Stimulated activated CD8-positive, alpha-beta memory T cell treated with anti-CD3 and anti-CD28 coated beads, Interleukin-15, amount 100 ng/mL, for 24 hours (primary cell): ENCODE results near the gene CSTB.
"Not testable (repeated sequence)": the region's sequence is repeated elsewhere in the genome, so short reads cannot be mapped to it uniquely, and the experiment has no call there.

Experiments used
- DNase-seq: peaks from one replicate; pipeline ENCODE4 v3.0.0-alpha.2; 2020; ENCODE audit warnings: low read depth

The CSTB gene, protein sequence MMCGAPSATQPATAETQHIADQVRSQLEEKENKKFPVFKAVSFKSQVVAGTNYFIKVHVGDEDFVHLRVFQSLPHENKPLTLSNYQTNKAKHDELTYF

DNA sequence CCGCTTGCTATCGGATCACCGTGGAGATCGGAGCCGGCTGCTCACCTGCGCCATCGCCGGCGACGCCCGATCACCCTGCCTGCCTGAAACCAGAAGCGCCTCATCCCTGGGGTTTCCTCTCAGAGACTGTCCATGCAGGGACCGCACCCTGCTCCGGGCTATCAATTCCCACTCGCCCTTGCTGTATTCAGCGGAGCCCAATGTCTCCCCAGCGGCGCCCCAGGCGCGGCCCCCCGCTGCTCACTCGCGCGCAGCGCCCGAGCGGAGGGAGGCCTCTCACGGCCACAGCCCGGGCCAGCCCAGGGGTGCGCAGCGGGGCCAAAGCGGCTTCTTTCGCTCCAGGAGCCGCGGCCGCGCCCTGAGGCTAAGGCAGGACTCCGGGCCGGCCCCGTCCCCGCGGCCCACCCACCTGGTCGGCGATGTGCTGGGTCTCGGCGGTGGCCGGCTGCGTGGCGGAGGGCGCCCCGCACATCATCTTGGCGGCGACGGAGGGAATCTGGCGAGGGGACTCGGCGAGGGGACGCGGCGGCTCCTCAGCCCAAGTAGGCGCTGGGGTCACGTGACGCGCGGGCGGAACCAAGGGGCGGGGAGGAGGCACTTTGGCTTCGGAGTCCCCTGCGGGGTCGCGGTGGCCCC, at the start of gene CSTB:
TSS of gene CSTB (minus strand) at position 514 of the 636 bp plus-strand sequence. CDS start at position 475, 39 bp downstream.
- peak; percentile 61 for DNase-seq

DNA sequence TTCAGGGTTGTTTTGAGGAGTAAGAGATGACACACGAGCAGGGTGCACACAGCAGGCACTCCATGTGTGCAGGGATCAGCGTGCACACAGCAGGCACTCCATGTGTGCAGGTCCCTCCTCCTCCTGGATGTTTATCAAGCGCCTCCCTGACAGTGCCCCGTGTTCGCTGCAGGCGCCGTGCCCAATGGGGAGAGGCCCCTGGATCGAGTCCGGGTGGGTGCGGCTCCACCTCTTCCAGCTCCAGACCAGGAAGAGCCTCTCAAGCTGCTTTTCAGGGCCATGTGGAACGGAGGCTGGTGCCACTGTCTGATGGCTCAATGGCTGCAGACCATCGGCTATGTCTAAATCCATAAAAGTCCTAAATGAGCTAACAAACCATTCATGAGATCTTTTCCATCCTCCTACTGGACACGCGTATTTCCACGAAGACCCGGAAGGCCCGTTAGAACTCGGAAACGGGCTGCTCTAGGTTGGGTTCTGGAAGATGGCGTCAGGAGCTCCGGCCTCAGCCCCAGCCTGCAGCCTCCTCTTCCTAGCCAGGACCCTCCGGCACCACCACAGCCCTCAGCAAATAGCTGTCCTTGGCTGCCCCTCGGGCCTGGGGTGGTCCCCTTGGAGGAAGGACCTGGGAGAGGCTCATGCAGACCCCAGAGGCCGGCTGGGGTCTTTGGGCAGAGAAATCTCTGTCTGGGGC, 49.3 kb upstream of the CSTB start:
- DNase-seq = no peak

DNA sequence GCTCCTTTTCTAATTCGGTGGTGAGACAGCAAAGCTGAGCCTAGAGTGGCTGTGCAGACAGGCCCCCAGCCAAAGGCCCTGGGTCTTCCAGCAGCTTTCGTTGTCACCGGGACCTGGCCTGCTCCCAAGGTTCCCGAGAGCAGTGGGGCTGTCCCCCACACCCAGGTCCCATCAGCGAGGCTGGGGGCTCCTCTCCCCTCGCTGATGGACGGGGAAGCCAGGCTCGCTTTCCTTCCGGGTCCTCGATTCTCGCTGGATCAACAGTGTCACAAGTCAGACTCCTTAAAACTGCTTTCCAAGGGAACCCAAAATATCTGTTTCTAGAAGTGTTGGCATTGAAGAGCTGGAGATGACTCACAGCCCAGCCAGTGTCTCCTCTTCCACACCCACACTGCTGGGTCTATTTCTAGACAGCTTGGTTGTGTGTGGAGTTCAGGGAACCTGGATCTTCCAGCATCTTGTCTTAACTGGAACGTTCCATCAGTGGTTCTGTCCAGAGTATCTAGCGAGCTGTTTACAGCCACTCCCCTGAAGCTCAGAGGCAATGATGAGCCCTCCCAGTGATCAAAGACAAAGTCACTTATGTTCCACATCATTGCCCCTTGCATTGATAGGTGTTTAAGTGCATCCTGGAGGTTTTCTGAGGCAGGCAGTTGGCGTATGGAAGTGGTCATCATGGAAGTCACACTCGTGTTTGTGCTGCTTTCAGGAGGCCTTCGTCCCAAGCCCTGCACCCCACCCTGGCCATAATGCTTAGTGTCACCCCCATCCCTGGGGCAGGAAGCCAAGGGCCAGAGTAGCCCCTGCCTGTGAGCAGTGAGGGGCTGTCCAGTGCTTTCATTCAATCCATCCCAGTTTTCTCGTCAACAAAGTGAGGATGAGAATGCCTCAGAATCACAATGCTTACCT, 48.5 kb upstream of the CSTB start:
- no peak for DNase-seq

DNA sequence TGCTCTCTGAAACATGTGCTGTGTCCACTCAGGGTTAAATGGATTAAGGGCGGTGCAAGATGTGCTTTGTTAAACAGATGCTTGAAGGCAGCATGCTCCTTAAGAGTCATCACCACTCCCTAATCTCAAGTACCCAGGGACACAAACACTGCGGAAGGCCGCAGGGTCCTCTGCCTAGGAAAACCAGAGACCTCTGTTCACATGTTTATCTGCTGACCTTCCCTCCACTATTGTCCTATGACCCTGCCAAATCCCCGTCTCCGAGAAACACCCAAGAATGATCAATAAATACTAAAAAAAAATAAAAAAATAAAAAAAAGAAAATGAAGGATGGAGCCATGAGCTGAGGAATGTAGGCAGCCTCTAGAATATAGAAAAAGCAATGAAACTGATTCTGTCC, 46.6 kb upstream of the CSTB start:
- not testable (repeated sequence) for DNase-seq

DNA sequence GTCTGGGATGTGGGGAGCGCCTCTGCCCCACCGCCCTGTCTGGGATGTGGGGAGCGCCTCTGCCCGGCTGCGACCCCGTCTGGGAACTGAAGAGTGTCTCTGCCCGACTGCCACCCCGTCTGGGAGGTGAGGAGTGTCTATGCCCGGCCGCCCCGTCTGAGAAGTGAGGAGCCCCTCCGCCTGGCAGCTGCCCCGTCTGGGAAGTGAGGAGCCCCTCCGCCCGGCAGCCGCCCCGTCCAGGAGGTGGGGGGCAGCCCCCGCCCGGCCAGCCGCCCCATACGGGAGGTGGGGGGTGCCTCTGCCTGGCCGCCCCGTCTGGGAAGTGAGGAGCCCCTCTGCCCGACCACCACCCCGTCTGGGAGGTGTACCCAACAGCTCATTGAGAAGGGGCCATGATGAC, 46.1 kb upstream of the CSTB start:
- DNase-seq = not testable (repeated sequence)

DNA sequence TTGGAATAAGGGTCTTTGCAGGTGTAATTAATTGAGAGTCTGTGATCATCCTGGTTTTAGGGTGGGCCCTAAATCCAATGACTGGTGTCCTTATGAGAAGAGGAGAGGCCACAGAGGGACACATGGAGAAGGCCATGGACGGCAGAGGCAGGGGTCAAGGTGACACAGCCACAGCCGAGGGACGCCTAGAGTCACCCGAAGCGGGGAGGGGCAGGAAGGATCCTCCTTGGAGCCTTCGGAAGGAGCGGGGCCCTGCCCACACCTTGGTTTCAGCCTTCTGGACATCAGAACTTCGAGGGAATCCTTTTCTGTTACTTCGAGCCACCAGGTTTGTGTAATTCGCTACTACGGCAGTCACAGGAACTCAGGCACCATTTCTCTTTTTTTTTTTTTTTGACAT, 44.4 kb upstream of the CSTB start:
- DNase-seq = no peak

DNA sequence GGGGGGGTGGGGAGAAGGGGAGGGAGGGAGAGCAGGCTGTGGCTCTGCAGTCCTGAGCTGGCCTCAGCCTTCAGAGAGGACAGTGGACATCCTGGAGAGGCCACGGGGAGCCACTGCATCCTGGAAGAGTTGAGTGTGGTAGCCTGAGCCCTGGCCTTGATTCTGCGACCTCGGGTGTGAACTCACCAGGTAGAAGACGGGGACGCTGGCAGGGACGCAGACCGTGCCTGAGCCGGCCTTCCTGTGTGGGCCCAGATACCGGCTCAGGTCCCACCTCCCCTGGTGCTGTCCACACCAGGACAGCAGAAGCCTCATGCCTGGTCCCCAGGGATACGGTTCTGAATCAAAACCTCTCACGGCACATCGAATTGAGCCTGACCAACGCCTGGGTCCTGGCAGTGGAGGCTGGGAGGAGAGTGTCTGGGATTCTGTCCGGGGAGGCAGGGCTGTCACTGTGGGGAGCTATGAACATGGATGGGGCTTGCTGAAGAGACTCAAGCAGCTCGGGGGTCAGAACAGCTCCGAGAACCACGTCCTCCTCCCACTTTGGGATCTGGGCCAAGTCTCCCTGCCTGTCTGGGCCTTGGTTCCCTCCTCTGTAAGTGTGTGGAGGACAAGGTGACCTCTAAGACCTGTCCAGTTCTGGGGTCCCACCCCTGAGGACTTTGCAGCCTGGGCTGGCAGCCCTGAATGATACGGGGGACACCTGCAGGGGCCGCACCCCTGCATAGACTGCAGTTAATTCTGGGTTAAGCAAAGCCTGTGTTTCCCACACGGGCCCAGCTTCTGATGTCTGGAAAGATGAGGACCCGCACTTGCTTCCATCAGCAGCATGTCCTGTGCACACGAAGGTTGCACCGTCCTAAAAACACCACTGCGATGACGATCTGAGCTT, 43.6 kb upstream of the CSTB start:
- no peak for DNase-seq

DNA sequence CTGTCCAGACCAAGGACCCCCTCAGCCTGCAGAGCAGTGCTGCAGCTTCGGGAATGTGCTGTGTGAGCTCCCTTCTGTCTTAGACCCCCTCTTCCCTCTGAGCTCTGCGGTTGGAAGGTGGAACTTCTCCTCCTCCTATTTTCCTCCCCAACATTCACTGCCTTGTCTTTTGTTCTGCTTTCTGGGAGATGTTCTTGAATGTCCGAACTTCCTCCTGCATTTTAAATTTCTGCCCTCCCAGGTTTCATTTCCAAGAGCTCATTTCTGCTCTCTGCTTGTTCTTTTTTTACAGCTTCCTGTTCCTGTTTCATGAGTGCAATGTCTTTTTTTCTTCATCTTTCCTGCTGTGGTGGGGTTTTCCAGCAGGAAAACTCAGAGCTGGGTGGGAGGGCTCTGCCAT, 42.6 kb upstream of the CSTB start:
- DNase-seq = no peak

DNA sequence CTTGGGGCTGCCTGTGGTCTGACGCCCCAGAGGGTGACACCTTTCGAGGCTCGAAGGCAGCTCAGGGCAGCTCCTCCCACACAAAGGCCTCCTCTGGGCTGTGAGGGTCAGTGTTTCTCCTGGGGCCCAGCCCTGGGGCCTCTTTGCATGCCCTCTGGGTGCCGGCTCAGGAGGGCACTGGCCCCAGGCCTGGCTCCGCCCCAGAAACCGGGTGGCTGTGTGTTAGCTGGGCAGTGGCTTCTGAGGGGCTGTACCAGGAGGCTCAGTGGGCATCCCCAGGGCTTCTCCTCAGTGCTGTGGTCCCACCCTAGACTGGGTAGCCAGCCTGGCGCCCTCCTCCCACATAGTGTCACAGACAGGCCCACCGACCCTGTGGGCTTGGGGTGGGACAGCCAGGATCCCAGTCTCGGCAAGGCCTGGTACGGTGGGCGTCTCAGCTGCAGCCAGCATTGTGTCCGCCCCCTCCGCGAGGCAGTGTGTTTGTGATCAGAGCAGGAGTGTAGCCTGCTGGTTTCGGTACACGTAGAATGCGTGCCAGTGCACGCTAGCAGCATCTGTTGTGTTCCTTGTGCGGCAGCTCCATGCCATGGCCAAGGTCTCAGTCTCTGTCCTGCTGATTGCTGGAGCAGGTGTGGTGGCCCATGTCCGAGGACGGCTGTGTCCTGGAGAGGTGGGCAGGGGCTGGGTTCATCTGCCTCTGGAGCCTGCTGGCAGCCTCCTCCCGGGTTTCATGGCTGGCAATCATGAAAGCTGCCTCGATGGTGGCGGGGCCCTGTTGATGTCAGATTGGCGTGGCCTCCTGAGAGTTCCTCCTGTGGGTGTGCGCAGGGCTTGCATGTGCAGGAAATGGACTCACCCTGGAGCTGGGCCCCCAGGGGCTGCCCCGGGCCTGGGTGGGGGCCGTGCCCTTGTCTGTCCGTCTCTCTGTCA, 41.3 kb upstream of the CSTB start:
- DNase-seq = no peak

DNA sequence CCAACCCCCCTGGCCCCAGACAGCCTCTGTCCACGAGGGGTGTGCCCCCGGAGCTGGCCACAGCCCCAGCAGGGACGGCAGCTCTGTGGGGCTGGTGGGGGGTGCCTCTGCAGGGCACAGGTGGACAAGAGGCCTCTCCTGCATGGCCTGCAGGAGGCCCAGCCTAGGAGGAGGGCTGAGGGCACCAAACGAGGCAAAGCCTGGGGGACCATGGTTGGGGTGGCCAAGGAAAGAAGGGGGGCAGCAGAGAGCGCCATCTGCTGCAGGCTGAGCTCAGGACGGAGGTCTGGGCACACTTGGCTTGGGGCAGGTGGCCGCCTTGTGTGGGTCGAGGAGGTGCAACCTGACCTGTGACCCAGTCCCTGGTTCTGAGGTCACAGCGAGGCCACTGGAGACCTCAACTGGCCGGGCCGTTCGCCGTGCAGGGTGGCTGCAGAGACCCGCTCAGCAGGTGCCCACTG, 40.5 kb upstream of the CSTB start:
- DNase-seq = no peak

DNA sequence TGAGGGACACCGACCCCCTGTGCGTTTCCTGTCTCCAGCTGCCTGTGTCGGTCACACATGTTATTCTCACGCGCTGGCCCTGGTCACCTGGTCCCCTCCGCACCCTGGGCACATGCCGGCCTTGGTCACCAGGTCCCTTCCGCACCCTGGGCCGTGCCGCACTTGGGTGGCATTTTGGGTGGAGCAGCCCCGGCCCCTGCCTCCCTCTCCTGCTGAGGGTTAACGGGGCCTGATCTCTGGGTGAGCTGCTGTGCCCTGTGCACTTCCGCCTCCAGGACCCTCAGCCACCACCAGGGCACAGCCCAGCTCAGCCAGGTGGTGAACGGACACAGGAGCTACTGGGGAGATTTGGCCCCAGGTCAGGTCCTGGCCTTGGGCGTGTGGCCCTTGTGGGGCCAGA, 39.9 kb upstream of the CSTB start:
- DNase-seq = no peak

DNA sequence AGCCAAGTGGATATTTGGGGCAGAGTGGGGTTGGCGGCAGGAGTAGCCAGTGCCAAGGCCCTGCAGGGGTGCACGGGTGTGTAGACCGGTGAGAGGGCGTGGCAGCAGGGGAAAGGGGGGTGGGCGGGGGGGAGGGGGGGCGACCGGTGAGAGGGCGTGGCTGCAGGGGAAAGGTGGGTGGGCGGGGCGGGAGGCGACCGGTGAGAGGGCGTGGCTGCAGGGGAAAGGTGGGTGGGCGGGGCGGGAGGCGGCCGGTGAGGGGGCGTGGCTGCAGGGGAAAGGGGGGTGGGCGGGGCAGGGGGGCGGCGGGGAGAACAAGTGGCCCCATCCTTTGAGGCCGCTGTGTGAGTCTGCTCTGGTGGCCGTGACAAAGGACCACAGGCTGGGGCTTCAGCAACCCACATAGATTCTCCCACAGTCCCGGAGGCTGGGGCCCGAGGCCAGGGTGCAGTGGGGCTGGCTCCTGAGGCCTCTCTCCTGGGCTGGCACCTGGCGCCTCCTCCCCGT, 39.1 kb upstream of the CSTB start:
- no peak for DNase-seq

DNA sequence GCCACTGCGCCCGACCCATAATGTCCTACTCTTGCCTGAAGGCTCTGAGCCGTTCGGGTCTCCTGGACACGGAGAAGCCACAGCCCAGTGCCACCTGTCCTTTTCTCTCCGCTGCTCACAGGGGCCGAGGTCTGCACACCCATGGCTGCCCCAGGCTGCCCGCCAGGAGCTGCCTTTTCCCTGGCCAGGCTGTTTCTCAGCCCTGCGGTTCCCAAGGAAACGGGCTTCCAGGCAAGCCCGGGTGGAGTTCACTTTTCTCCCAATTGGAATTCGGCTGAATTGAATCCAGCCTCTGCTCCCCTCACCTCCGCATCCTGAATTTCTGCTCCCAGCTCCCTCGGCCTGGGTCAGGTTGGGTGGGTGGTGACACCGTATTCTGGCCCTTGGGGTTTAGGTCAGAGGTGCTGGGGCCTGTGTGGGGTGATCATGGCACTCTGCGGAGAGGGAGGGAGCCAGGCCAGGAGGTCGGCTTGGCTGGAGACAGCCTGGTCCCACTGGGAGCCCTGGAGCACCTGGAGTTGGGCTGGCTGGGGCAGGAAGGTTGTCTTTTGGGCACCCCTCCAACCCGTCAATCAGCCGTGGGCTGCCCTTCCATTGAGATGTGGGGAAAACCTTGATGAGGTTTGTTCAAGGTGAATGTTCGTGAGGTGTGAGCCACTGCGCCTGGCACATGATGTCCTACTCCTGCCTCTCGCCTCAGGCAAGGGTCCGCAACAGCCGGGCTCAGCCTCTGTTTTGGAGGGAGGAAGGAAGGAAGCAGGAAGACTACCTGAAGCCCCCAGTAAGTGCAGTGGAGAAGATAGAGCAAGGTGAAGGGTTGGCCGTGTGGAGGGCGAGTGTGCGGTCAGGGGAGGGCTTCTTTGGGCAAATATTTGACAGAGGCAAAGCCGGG, 38.4 kb upstream of the CSTB start:
- no peak for DNase-seq

DNA sequence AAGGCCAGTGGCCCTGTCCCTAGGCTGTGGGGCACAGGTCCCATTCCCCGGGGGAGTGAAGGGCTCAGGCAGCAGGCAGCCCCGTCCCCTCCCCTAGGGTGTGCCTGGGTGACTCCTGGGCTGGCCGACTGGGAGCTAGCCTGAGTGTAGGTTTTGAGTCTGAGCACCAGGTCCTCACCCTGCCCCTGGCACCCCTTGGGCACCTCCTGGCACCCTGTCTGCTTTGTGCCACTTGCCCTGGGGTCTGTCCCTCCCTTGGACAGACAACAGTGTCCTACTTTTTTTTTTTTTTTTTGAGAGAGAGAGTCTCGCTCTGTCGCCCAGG, 37.5 kb upstream of the CSTB start:
- no peak for DNase-seq

DNA sequence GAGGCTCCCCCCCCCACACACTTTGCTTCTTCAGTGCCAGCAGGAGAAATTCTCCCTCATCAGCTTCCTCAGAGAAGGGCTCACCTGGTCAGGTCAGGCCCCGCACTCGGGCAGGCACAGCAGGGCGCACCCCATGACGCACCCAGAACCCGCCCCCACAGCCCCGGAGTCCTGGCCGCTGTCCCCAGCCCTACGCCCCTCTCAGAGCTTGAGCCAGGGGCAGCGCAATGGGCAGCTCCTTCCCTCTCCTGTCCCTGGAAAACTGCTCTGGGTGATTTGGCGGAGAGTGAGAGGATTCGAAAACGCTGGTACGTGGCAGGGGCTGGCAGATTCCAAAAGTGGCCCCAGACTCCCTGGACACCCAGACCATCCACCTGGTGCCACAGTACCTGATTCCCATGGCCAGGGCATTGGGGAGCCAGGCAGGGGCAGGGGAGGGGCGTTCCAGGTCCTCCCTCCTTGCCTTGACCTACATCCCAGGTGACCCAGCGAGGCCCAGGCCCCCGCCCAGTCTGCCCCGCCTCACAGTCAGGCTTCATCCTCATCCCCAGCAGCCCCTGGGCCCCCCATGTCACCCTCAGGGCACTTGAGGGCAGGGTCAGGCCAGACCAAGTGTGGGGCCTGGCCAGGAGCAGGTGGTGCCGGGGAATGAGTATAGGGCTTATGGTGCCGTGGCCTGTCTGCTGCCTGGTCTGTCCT, 37.0 kb upstream of the CSTB start:
- DNase-seq = no peak

DNA sequence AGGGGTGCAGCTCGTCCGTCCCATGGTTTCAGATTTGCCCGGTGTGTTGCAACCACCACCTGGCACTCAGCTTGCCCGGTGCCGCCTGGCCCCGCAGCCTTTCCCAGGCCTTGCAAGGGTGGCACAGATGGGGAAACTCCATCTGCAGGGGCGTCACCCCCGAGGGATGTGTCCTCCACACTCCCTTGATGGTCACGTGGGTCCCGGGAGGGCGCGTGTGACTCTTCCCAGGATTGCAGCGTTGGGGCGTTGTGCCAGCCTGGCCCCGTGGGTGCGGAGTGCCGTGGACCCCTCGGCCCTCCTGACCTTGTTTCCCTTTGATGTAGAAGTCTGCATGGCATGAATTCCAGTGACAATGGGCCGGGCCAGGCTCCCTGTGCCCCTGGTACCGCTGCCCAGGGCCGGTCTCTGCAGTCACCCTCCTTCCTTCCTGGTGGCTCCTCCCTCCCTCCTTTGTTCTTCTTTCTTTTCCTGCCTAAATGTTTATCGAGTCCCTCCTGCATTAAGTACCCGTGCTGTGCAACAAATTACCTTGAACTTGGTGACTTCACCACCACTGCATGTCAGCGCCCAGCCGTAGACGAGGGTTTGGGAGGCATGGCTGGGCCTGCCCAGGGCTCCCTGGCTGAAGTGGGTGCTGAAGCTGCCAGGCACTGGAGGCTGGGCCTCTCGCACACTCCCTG, 36.2 kb upstream of the CSTB start:
- no peak for DNase-seq

DNA sequence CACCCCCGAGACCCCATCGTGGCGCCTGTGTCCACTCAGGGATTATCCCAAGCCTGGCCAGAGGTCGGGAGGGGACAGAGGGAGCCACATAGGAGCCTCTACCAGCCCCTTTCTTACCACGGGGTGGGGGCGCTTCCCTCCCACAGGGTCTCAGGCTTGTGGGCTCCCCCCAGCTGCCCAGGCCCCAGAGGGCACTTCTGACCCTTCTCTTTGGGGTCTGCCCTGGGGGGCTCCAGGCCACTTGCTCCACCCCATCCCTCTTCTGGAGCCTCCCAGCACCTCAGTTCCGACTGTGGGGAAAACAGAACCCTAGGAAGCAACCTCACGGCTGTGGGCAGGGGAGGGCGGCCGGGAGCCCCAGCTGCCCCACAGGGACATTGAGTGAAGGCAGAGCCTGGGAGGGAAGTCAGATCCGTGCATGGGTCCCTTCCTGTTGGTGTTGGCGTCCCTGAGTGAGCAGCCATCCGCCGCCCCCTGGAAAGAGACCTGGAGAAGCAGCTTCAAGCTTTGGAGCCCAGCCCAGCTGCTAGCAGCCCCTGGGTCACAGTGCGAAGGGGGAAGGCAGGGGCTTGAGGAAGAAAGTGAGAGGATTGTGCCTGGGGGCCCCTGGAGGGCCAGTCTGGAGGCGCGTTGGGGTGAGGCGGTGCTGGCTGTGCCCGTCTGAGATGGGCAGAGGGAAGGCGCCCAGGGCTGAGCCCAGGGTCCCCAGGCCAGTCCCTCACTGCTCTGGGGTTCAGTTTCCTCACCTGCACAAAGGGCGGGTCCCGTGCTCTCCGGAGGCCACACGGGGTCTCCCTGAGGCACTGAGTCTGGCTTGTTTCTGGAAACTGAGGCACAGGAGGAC, 35.4 kb upstream of the CSTB start:
- DNase-seq = no peak
